Measurements from ENCODE around the gene CHN1. TPM values are rescaled to one million over a fixed set of nuclear protein-coding genes. Genes with fewer than 3 reads are reported as not detected.
A peak's percentile ranks its signal among the peaks of the same experiment; 100 is the strongest.

The CHN1 gene
- total RNA-seq, 1 donor from 2014 or later, result 45.0 TPM

DNA sequence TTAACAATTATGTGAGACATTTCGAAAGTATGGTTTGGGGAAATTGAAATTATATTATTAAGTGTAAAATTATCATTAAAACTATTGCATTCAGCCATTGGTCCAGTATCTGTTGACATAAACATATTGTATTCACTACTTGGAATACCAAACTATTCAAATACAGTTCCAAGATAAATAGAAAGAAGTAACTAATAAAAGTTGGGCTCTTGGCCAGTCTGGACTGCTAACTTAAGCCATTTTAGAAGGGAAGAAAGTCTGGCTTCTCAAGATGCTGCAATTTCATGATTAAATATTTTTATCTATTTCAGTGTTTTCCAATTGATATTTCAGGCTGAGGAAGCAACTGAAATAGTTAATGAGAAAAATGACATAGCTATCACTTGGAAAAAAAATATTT lies 131.1 kb downstream of the CHN1 start:
- Histone ChIP-seq H3K27ac (no peak overlapping the region), H3K9ac (no peak overlapping the region), H3K27me3 (no peaks in the 10 kb centered on the region), H4K20me1 (ENCODE audit: low read depth) (no peaks in the 10 kb centered on the region), H3K4me1 (peaks cover 47% of the 10 kb centered on the region), H3K4me3 (no peak overlapping the region), H3K36me3 (peaks cover 5% of the 10 kb centered on the region), H3K9me3 (ENCODE audit: low read depth) (no peaks in the 10 kb centered on the region), H3K79me2 (ENCODE audit: low read depth) (peaks cover 50% of the 10 kb centered on the region), H3K4me2 (no peak overlapping the region), H2AFZ (replicated peaks) (no peak overlapping the region), H3F3A (ENCODE audit: low read depth) (peaks cover 16% of the 10 kb centered on the region)
- H3K9me3 Mint-ChIP-seq, result no peaks in the 10 kb centered on the region
- TF ChIP-seq EZH2 (IDR thresholded peaks at IDR 0.05), result no peak
- TF ChIP-seq EZH2phosphoT487 (IDR thresholded peaks at IDR 0.05), result no peak
- H3K4me1 Mint-ChIP-seq, result peaks cover 3% of the 10 kb centered on the region
- H3K27ac Mint-ChIP-seq, result no peak overlapping the region
- peaks cover 26% of the 10 kb centered on the region for H3K36me3 Mint-ChIP-seq
- peaks cover 2% of the 10 kb centered on the region for H3K27me3 Mint-ChIP-seq (ENCODE audit: insufficient read depth, low read depth)
- H3K4me3 Mint-ChIP-seq, result no peak overlapping the region
- DNase-seq (ENCODE audit: low spot score), result no peak

GRCh38 chr2:174873471-174873870 lies 131.7 kb downstream of the CHN1 start:
- no peaks in the 10 kb centered on the region for H3K4me1 Mint-ChIP-seq
- Histone ChIP-seq H3K27ac (no peak overlapping the region), H3F3A (ENCODE audit: low read depth) (peaks cover 10% of the 10 kb centered on the region), H3K36me3 (peaks cover 5% of the 10 kb centered on the region), H3K4me2 (peak overlapping the region; percentile 10), H3K79me2 (ENCODE audit: low read depth) (peaks cover 44% of the 10 kb centered on the region), H3K4me3 (no peak overlapping the region), H3K9me3 (ENCODE audit: low read depth) (no peaks in the 10 kb centered on the region), H3K9ac (no peak overlapping the region), H2AFZ (replicated peaks) (no peak overlapping the region), H4K20me1 (ENCODE audit: low read depth) (no peaks in the 10 kb centered on the region), H3K4me1 (peaks cover 41% of the 10 kb centered on the region), H3K27me3 (no peaks in the 10 kb centered on the region)
- no peak overlapping the region for H3K4me3 Mint-ChIP-seq
- H3K9me3 Mint-ChIP-seq, result no peaks in the 10 kb centered on the region
- peak; percentile 16 for DNase-seq (ENCODE audit: low spot score)
- H3K36me3 Mint-ChIP-seq, result peaks cover 26% of the 10 kb centered on the region
- TF ChIP-seq, protein P1, sequence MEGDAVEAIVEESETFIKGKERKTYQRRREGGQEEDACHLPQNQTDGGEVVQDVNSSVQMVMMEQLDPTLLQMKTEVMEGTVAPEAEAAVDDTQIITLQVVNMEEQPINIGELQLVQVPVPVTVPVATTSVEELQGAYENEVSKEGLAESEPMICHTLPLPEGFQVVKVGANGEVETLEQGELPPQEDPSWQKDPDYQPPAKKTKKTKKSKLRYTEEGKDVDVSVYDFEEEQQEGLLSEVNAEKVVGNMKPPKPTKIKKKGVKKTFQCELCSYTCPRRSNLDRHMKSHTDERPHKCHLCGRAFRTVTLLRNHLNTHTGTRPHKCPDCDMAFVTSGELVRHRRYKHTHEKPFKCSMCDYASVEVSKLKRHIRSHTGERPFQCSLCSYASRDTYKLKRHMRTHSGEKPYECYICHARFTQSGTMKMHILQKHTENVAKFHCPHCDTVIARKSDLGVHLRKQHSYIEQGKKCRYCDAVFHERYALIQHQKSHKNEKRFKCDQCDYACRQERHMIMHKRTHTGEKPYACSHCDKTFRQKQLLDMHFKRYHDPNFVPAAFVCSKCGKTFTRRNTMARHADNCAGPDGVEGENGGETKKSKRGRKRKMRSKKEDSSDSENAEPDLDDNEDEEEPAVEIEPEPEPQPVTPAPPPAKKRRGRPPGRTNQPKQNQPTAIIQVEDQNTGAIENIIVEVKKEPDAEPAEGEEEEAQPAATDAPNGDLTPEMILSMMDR (IDR thresholded peaks at IDR 0.05), result no peak
- no peak for TF ChIP-seq EZH2 (IDR thresholded peaks at IDR 0.05)
- TF ChIP-seq EZH2phosphoT487 (IDR thresholded peaks at IDR 0.05), result no peak
- peaks cover 2% of the 10 kb centered on the region for H3K27me3 Mint-ChIP-seq (ENCODE audit: insufficient read depth, low read depth)
- no peak overlapping the region for H3K27ac Mint-ChIP-seq

DNA sequence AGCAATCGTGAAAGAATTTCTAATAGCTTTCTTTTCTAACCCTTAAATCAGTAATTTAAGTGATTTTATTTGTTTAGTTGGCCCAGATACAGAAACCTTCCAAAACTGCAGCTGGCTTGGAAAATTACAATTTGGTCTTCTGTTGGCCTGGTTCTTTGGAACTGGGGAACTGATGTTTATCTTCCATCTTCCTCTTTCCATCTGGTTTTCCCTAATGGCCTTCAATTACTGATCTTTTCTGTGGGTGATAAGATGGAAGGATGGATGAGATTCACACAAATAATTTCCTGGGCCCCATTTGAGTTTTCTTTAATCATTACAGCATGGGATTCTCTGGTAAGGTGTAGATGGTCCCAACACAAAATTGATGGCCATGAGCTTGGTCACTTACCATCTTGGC lies 134.4 kb downstream of the CHN1 start:
- peaks cover 31% of the 10 kb centered on the region for H3K79me2 ChIP-seq (ENCODE audit: low read depth)

DNA sequence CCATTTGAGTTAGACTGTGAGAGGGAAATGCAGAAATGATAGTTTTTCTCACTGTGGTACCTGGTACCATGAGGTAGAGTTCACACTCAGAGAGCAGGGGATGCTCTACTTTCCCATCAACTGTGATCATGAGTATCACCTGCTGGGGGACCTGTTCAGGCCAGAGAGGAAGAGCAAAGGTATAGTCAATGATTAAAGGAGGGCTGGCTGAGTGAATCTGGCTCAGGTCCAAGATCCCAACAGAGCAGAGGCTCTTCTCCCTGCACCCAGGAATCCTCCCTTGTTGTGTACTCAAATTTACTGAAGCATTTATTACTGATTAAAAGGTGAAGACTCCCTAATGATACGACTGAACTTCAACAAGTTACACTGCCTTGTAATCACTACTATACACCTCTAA lies 136.3 kb downstream of the CHN1 start:
- H4K20me1 ChIP-seq (ENCODE audit: low read depth), result no peaks in the 10 kb centered on the region
- peaks cover 31% of the 10 kb centered on the region for H3K4me1 ChIP-seq
- H3F3A ChIP-seq (ENCODE audit: low read depth), result peaks cover 16% of the 10 kb centered on the region
- no peaks in the 10 kb centered on the region for H3K4me1 Mint-ChIP-seq
- H3K27me3 ChIP-seq, result no peaks in the 10 kb centered on the region
- TF ChIP-seq EZH2phosphoT487 (IDR thresholded peaks at IDR 0.05) (no peak), EZH2 (IDR thresholded peaks at IDR 0.05) (no peak)
- TF ChIP-seq, protein P1 (IDR thresholded peaks at IDR 0.05), result no peak
- no peak overlapping the region for H3K27ac Mint-ChIP-seq
- no peaks in the 10 kb centered on the region for H3K9me3 ChIP-seq (ENCODE audit: low read depth)
- no peak overlapping the region for H3K27ac ChIP-seq
- no peak overlapping the region for H3K4me2 ChIP-seq
- no peaks in the 10 kb centered on the region for H3K9me3 Mint-ChIP-seq
- peaks cover 12% of the 10 kb centered on the region for H3K36me3 Mint-ChIP-seq
- peaks cover 22% of the 10 kb centered on the region for H3K79me2 ChIP-seq (ENCODE audit: low read depth)
- H3K4me3 ChIP-seq, result no peak overlapping the region
- no peak overlapping the region for H3K9ac ChIP-seq
- H3K36me3 ChIP-seq, result no peaks in the 10 kb centered on the region
- H2AFZ ChIP-seq (replicated peaks), result no peak overlapping the region
- no peak for DNase-seq (ENCODE audit: low spot score)
- H3K4me3 Mint-ChIP-seq, result no peak overlapping the region
- peaks cover 2% of the 10 kb centered on the region for H3K27me3 Mint-ChIP-seq (ENCODE audit: insufficient read depth, low read depth)

More for the DNA sequence above, 134.4 kb downstream of the CHN1 start:
- Histone ChIP-seq H3K4me1 (peaks cover 35% of the 10 kb centered on the region), H4K20me1 (ENCODE audit: low read depth) (no peaks in the 10 kb centered on the region), H3F3A (ENCODE audit: low read depth) (peaks cover 15% of the 10 kb centered on the region), H2AFZ (replicated peaks) (no peak overlapping the region), H3K4me2 (no peak overlapping the region), H3K9me3 (ENCODE audit: low read depth) (no peaks in the 10 kb centered on the region), H3K4me3 (no peak overlapping the region), H3K27me3 (no peaks in the 10 kb centered on the region), H3K9ac (no peak overlapping the region), H3K36me3 (no peaks in the 10 kb centered on the region), H3K27ac (no peak overlapping the region)
- H3K27me3 Mint-ChIP-seq (ENCODE audit: insufficient read depth, low read depth), result peaks cover 2% of the 10 kb centered on the region
- H3K36me3 Mint-ChIP-seq, result peaks cover 17% of the 10 kb centered on the region
- no peaks in the 10 kb centered on the region for H3K9me3 Mint-ChIP-seq
- H3K27ac Mint-ChIP-seq, result no peak overlapping the region
- TF ChIP-seq EZH2 (IDR thresholded peaks at IDR 0.05) (no peak), EZH2phosphoT487 (IDR thresholded peaks at IDR 0.05) (no peak)
- TF ChIP-seq, protein P1 (IDR thresholded peaks at IDR 0.05), result no peak
- DNase-seq (ENCODE audit: low spot score), result no peak
- no peaks in the 10 kb centered on the region for H3K4me1 Mint-ChIP-seq
- no peak overlapping the region for H3K4me3 Mint-ChIP-seq

Measured in neural progenitor cell (in vitro differentiated cells).